ENCODE data around the gene ELAVL3. TPM values are rescaled to one million over a fixed set of nuclear protein-coding genes. Genes with fewer than 3 reads are reported as not detected.

ELAVL3 gene
- total and polyA plus RNA-seq, 2 of the 8 experiments (the other 6 are each of a cell fraction or from before 2014, with no cell fraction given): 0.80 to 1.0 TPM

GRCh38 chr19:11473725-11474124 lies 7.1 kb downstream of the ELAVL3 start:
- no peak overlapping the region for H2BK12ac ChIP-seq (ENCODE audit: low read depth, low read length)
- H2BK15ac ChIP-seq (ENCODE audit: low read length): no peak overlapping the region
- WGBS, 2 experiments (ENCODE audit: extremely low coverage in 1 of 2, insufficient coverage in 1 of 2, insufficient read length in 1 of 2, insufficient replicate concordance in 2 of 2, low coverage in 1 of 2, low lambda C conversion rate in 2 of 2, missing lambda C conversion rate in 1 of 2): 88% methylated on average over 4 of the region's 4 CpGs; no CpG with 5 or more reads in 1 of the 2 experiments
- H4K91ac ChIP-seq (replicated peaks; ENCODE audit: insufficient read length, low read length): no peak overlapping the region
- H3K79me1 ChIP-seq (ENCODE audit: low read depth, low read length): no peaks in the 10 kb centered on the region
- H3K23ac ChIP-seq (ENCODE audit: insufficient read length): no peak overlapping the region
- no peaks in the 10 kb centered on the region for H3K36me3 ChIP-seq (ENCODE audit: control insufficient read depth in 2 of 4, insufficient read depth in 4 of 4, low read length in 3 of 4)
- no peak overlapping the region for H4K5ac ChIP-seq (ENCODE audit: insufficient read length, low read depth, low read length)
- H3K14ac ChIP-seq (ENCODE audit: insufficient read length): no peak overlapping the region
- H3K4me1 ChIP-seq (replicated peaks in 1 of 4; ENCODE audit: control insufficient read depth in 3 of 4, insufficient read depth in 4 of 4, low read length in 3 of 4): no peaks in the 10 kb centered on the region
- no peak overlapping the region for H3K18ac ChIP-seq (ENCODE audit: extremely low read depth, low read length)
- no peaks in the 10 kb centered on the region for H3K9me3 ChIP-seq (ENCODE audit: insufficient read depth in 2 of 2, low read depth in 1 of 2, low read length in 1 of 2)
- H2BK5ac ChIP-seq (ENCODE audit: low read depth, low read length): no peak overlapping the region
- no peak overlapping the region for H2AK5ac ChIP-seq (ENCODE audit: low read depth, low read length)
- no peak overlapping the region for H3K9ac ChIP-seq (replicated peaks in 1 of 4; ENCODE audit: extremely low read depth in 1 of 4, low read depth in 3 of 4, low read length in 3 of 4)
- no peak overlapping the region for H3K56ac ChIP-seq (replicated peaks; ENCODE audit: insufficient read length, low read depth, low read length)
- FAIRE-seq: no peak
- no peaks in the 10 kb centered on the region; a peak in 3 of 7 replicates for H3K27me3 ChIP-seq (replicated peaks in 1 of 4; ENCODE audit: control insufficient read depth in 3 of 4, extremely low read depth in 1 of 4, insufficient read depth in 3 of 4, low read length in 3 of 4)
- ChIA-PET POLR2A (ENCODE audit: partially characterized antibody) (interaction anchor here (1.0 kb wide), 1 partner anchor 25 kb away, joined by 3 read pairs; no protein-coding TSS in a partner anchor), CTCF (ENCODE audit: partially characterized antibody) (interaction anchor here (0.6 to 1.6 kb wide), 4 partner anchors 21 to 102 kb away, joined by 3 to 6 read pairs (median 4); no protein-coding TSS in a partner anchor)
- no peak overlapping the region for H2BK20ac ChIP-seq (ENCODE audit: low read length)
- no peak overlapping the region for H3K4ac ChIP-seq (replicated peaks; ENCODE audit: insufficient read length, low read depth, low read length)
- H2AFZ ChIP-seq (ENCODE audit: low read length): no peak overlapping the region
- H4K20me1 ChIP-seq (replicated peaks in 1 of 2; ENCODE audit: control insufficient read depth in 1 of 2, insufficient read depth in 2 of 2, low read length in 2 of 2): no peaks in the 10 kb centered on the region
- DNase-seq (ENCODE audit: low read depth in 1 of 2, low spot score in 2 of 2): no peak
- no peak overlapping the region for H3K27ac ChIP-seq (ENCODE audit: low read depth, low read length)
- no peak overlapping the region for H3K4me3 ChIP-seq (ENCODE audit: extremely low read depth in 1 of 4, insufficient read depth in 2 of 4, low read depth in 3 of 4, low read length in 4 of 4)
- H3K79me2 ChIP-seq (ENCODE audit: control insufficient read depth in 1 of 2, insufficient read depth in 2 of 2, low read length in 2 of 2): no peaks in the 10 kb centered on the region
- no peak overlapping the region for H3K4me2 ChIP-seq (ENCODE audit: insufficient read depth in 1 of 2, low read depth in 2 of 2, low read length in 2 of 2)
- no peaks in the 10 kb centered on the region for H3K23me2 ChIP-seq (ENCODE audit: low read depth, low read length)
- H2BK120ac ChIP-seq (replicated peaks; ENCODE audit: low read depth, low read length): no peak overlapping the region
- H4K8ac ChIP-seq (ENCODE audit: extremely low read depth, insufficient read depth, low read length): no peak overlapping the region
- TF ChIP-seq CTCF (IDR thresholded peaks at IDR 0.05; ENCODE audit: control extremely low read depth in 1 of 3, insufficient read depth in 1 of 3, low read depth in 1 of 3, low read length in 3 of 3) (no peak), CBX8 (IDR thresholded peaks at IDR 0.05; ENCODE audit: borderline replicate concordance, low read depth, low read length) (no peak), BRCA1 (IDR thresholded peaks at IDR 0.05; ENCODE audit: low read depth, low read length) (no peak), KDM4A (IDR thresholded peaks at IDR 0.05; ENCODE audit: low read depth, low read length, severe bottlenecking) (no peak), ATF2 (IDR thresholded peaks at IDR 0.05; ENCODE audit: low read length) (no peak), RNF2 (IDR thresholded peaks at IDR 0.05; ENCODE audit: borderline replicate concordance, low read depth, low read length, missing control alignments, poor library complexity, severe bottlenecking) (no peak), TAF1 (IDR thresholded peaks at IDR 0.05; ENCODE audit: low read depth, low read length) (no peak), SRF (IDR thresholded peaks at IDR 0.05; ENCODE audit: low read depth, low read length) (no peak)
